ENCODE data around the gene MED19.
"Not testable (repeated sequence)": the region's sequence is repeated elsewhere in the genome, so short reads cannot be mapped to it uniquely, and the experiment has no call there.

The MED19 gene

GRCh38 chr11:57741132-57742086 lies 29.4 kb upstream of the MED19 start, which contains the start of gene SELENOH:
SELENOH (plus strand) TSS chr11:57741491; CDS start chr11:57741596, 105 bp downstream.
- H3K9ac ChIP-seq (ENCODE audit: low read depth in 1 of 2, low read length in 2 of 2): peak within 1 kb of the TSS; percentile 81 to 84
- H3K4me1 ChIP-seq (ENCODE audit: control insufficient read depth in 1 of 2, insufficient read depth in 2 of 2, low read length in 2 of 2): peaks cover 9% of the 10 kb centered on the region in 2 donors
- H3K9me3 ChIP-seq (ENCODE audit: control insufficient read depth in 1 of 2, low read length in 2 of 2): no peaks in the 10 kb centered on the region
- no peaks in the 10 kb centered on the region for H3K27me3 ChIP-seq (ENCODE audit: control insufficient read depth in 1 of 2, insufficient read depth in 2 of 2, low read length in 2 of 2)
- peak within 1 kb of the TSS; percentile 87 to 94 for H3K4me3 ChIP-seq (ENCODE audit: low read depth in 1 of 2, low read length in 2 of 2)
- H3K36me3 ChIP-seq (ENCODE audit: control insufficient read depth in 1 of 2, insufficient read depth in 2 of 2, low read length in 2 of 2): peaks cover 21 to 47% of the 10 kb centered on the region in 2 donors
- H3K27ac ChIP-seq (ENCODE audit: low read depth, low read length): peak within 1 kb of the TSS; percentile 84

GRCh38 chr11:57735619-57736298 lies 23.7 kb upstream of the MED19 start:
- Histone ChIP-seq H3K4me3 (ENCODE audit: low read depth in 1 of 2, low read length in 2 of 2) (no peak overlapping the region), H3K4me1 (ENCODE audit: control insufficient read depth in 1 of 2, insufficient read depth in 2 of 2, low read length in 2 of 2) (peaks cover 3% of the 10 kb centered on the region in 2 donors), H3K36me3 (ENCODE audit: control insufficient read depth in 1 of 2, insufficient read depth in 2 of 2, low read length in 2 of 2) (peaks cover 8 to 23% of the 10 kb centered on the region in 2 donors), H3K27me3 (ENCODE audit: control insufficient read depth in 1 of 2, insufficient read depth in 2 of 2, low read length in 2 of 2) (no peaks in the 10 kb centered on the region), H3K9ac (ENCODE audit: low read depth in 1 of 2, low read length in 2 of 2) (no peak overlapping the region), H3K27ac (ENCODE audit: low read depth, low read length) (no peak overlapping the region), H3K9me3 (ENCODE audit: control insufficient read depth in 1 of 2, low read length in 2 of 2) (no peaks in the 10 kb centered on the region)

- Histone ChIP-seq H3K4me1 (ENCODE audit: control insufficient read depth in 1 of 2, insufficient read depth in 2 of 2, low read length in 2 of 2) (peaks cover 3% of the 10 kb centered on the region in 2 donors), H3K4me3 (ENCODE audit: low read depth in 1 of 2, low read length in 2 of 2) (no peak overlapping the region), H3K27ac (ENCODE audit: low read depth, low read length) (no peak overlapping the region), H3K9me3 (ENCODE audit: control insufficient read depth in 1 of 2, low read length in 2 of 2) (no peaks in the 10 kb centered on the region), H3K27me3 (ENCODE audit: control insufficient read depth in 1 of 2, insufficient read depth in 2 of 2, low read length in 2 of 2) (no peaks in the 10 kb centered on the region), H3K36me3 (ENCODE audit: control insufficient read depth in 1 of 2, insufficient read depth in 2 of 2, low read length in 2 of 2) (peaks cover 0 to 6% of the 10 kb centered on the region in 2 donors), H3K9ac (ENCODE audit: low read depth in 1 of 2, low read length in 2 of 2) (no peak overlapping the region)
These were observed 20.6 kb upstream of the MED19 start for GRCh38 chr11:57732661-57733060.

GRCh38 chr11:57729479-57729878 lies 17.5 kb upstream of the MED19 start:
- Histone ChIP-seq H3K9me3 (ENCODE audit: control insufficient read depth in 1 of 2, low read length in 2 of 2) (no peaks in the 10 kb centered on the region), H3K4me1 (ENCODE audit: control insufficient read depth in 1 of 2, insufficient read depth in 2 of 2, low read length in 2 of 2) (peaks cover 3% of the 10 kb centered on the region in 2 donors), H3K27ac (ENCODE audit: low read depth, low read length) (no peak overlapping the region), H3K27me3 (ENCODE audit: control insufficient read depth in 1 of 2, insufficient read depth in 2 of 2, low read length in 2 of 2) (no peaks in the 10 kb centered on the region), H3K36me3 (ENCODE audit: control insufficient read depth in 1 of 2, insufficient read depth in 2 of 2, low read length in 2 of 2) (peaks cover 0 to 5% of the 10 kb centered on the region in 2 donors), H3K9ac (ENCODE audit: low read depth in 1 of 2, low read length in 2 of 2) (no peak overlapping the region), H3K4me3 (ENCODE audit: low read depth in 1 of 2, low read length in 2 of 2) (no peak overlapping the region)

DNA sequence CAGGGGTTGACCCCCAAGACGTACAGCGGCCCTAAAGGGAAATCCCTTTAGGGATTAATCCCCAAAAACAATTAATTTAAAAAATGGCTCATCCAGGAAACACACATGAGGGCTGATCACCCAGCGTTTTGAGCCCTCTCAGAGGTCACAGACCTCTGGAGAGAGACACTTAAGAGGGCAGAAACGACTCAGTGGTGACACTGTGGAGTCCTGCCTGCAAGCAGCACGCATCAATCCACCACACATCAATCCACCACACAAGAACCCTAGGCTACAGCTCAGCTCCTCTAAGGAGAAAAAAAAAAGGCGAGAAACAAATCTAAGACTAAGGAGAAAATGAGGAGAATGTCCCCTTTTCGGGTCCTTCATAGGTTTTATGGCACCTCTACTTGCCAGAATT lies 16.8 kb upstream of the MED19 start:
- no peak overlapping the region for H3K9ac ChIP-seq (ENCODE audit: low read depth in 1 of 2, low read length in 2 of 2)
- H3K4me1 ChIP-seq (ENCODE audit: control insufficient read depth in 1 of 2, insufficient read depth in 2 of 2, low read length in 2 of 2): peaks cover 3% of the 10 kb centered on the region in 2 donors
- peaks cover 0 to 7% of the 10 kb centered on the region in 2 donors for H3K36me3 ChIP-seq (ENCODE audit: control insufficient read depth in 1 of 2, insufficient read depth in 2 of 2, low read length in 2 of 2)
- H3K27me3 ChIP-seq (ENCODE audit: control insufficient read depth in 1 of 2, insufficient read depth in 2 of 2, low read length in 2 of 2): no peaks in the 10 kb centered on the region
- H3K27ac ChIP-seq (ENCODE audit: low read depth, low read length): no peak overlapping the region
- no peak overlapping the region for H3K4me3 ChIP-seq (ENCODE audit: low read depth in 1 of 2, low read length in 2 of 2)
- no peaks in the 10 kb centered on the region for H3K9me3 ChIP-seq (ENCODE audit: control insufficient read depth in 1 of 2, low read length in 2 of 2)

DNA sequence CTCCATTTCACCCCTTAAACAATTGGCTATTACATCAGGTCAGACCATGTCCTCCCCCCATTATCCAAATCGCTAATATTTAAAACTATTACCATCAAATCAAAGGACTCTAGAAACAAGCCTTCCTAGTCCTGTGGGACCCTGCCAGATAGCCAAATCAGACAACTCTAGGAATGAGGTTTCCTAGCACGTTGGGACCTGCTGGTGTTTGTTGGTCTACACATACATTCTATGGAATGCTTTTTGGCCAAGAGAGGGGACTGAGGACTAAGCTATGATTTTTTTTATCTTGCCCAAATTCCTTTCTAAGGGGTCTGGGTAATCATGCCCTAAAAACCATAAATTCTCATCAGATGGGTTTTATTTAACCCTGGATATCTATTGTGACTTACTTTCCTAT lies 15.2 kb upstream of the MED19 start:
- no peaks in the 10 kb centered on the region for H3K27me3 ChIP-seq (ENCODE audit: control insufficient read depth in 1 of 2, insufficient read depth in 2 of 2, low read length in 2 of 2)
- no peaks in the 10 kb centered on the region for H3K9me3 ChIP-seq (ENCODE audit: control insufficient read depth in 1 of 2, low read length in 2 of 2)
- H3K4me1 ChIP-seq (ENCODE audit: control insufficient read depth in 1 of 2, insufficient read depth in 2 of 2, low read length in 2 of 2): peaks cover 0 to 2% of the 10 kb centered on the region in 2 donors
- H3K27ac ChIP-seq (ENCODE audit: low read depth, low read length): no peak overlapping the region
- H3K36me3 ChIP-seq (ENCODE audit: control insufficient read depth in 1 of 2, insufficient read depth in 2 of 2, low read length in 2 of 2): peaks cover 0 to 10% of the 10 kb centered on the region in 2 donors
- H3K9ac ChIP-seq (ENCODE audit: low read depth in 1 of 2, low read length in 2 of 2): no peak overlapping the region
- H3K4me3 ChIP-seq (ENCODE audit: low read depth in 1 of 2, low read length in 2 of 2): no peak overlapping the region

DNA sequence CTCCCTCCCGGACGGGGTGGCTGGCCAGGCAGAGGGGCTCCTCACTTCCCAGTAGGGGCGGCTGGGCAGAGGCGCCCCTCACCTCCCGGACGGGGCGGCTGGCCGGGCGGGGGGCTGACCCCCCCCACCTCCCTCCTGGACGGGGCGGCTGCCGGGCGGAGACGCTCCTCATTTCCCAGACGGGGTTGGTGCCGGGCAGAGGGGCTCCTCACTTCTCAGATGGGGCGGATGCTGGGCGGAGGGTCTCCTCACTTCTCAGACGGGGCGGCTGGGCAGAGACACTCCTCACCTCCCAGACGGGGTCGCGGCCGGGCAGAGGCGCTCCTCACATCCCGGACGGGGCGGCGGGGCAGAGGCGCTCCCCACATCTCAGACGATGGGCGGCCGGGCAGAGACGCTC lies 4.7 kb upstream of the MED19 start:
- not testable (repeated sequence) for H3K9me3 ChIP-seq (ENCODE audit: control insufficient read depth in 1 of 2, low read length in 2 of 2); H3K27me3 ChIP-seq (ENCODE audit: control insufficient read depth in 1 of 2, insufficient read depth in 2 of 2, low read length in 2 of 2); H3K9ac ChIP-seq (ENCODE audit: low read depth in 1 of 2, low read length in 2 of 2); H3K4me3 ChIP-seq (ENCODE audit: low read depth in 1 of 2, low read length in 2 of 2); H3K27ac ChIP-seq (ENCODE audit: low read depth, low read length)
- H3K4me1 ChIP-seq (ENCODE audit: control insufficient read depth in 1 of 2, insufficient read depth in 2 of 2, low read length in 2 of 2): peaks cover 9 to 19% of the 10 kb centered on the region in 2 donors
- H3K36me3 ChIP-seq (ENCODE audit: control insufficient read depth in 1 of 2, insufficient read depth in 2 of 2, low read length in 2 of 2): peaks cover 4 to 17% of the 10 kb centered on the region in 2 donors

- Histone ChIP-seq H3K27me3 (ENCODE audit: control insufficient read depth in 1 of 2, insufficient read depth in 2 of 2, low read length in 2 of 2) (no peaks in the 10 kb centered on the region), H3K4me3 (ENCODE audit: low read depth in 1 of 2, low read length in 2 of 2) (peak overlapping the region; percentile 96 to 98), H3K36me3 (ENCODE audit: control insufficient read depth in 1 of 2, insufficient read depth in 2 of 2, low read length in 2 of 2) (peaks cover 0 to 6% of the 10 kb centered on the region in 2 donors), H3K27ac (ENCODE audit: low read depth, low read length) (no peak overlapping the region), H3K9ac (ENCODE audit: low read depth in 1 of 2, low read length in 2 of 2) (peak overlapping the region; percentile 88 to 97), H3K9me3 (ENCODE audit: control insufficient read depth in 1 of 2, low read length in 2 of 2) (no peaks in the 10 kb centered on the region), H3K4me1 (ENCODE audit: control insufficient read depth in 1 of 2, insufficient read depth in 2 of 2, low read length in 2 of 2) (peaks cover 23 to 26% of the 10 kb centered on the region in 2 donors)
These were observed 1.8 kb upstream of the MED19 start for GRCh38 chr11:57713835-57714234.

- peak within 1 kb of the TSS; percentile 96 to 98 for H3K4me3 ChIP-seq (ENCODE audit: low read depth in 1 of 2, low read length in 2 of 2)
- H3K9ac ChIP-seq (ENCODE audit: low read depth in 1 of 2, low read length in 2 of 2): peak within 1 kb of the TSS; percentile 88 to 97
- no peaks in the 10 kb centered on the region for H3K27me3 ChIP-seq (ENCODE audit: control insufficient read depth in 1 of 2, insufficient read depth in 2 of 2, low read length in 2 of 2)
- H3K27ac ChIP-seq (ENCODE audit: low read depth, low read length): peak within 1 kb of the TSS; percentile 92
- no peaks in the 10 kb centered on the region for H3K9me3 ChIP-seq (ENCODE audit: control insufficient read depth in 1 of 2, low read length in 2 of 2)
- no peaks in the 10 kb centered on the region for H3K36me3 ChIP-seq (ENCODE audit: control insufficient read depth in 1 of 2, insufficient read depth in 2 of 2, low read length in 2 of 2)
- peaks cover 23 to 26% of the 10 kb centered on the region in 2 donors for H3K4me1 ChIP-seq (ENCODE audit: control insufficient read depth in 1 of 2, insufficient read depth in 2 of 2, low read length in 2 of 2)
These were observed 488 bp upstream of the MED19 start, which contains the start of gene TMX2 for GRCh38 chr11:57712256-57713150. TMX2 (plus strand) TSS chr11:57712593; CDS start chr11:57712619, 26 bp downstream.

All from duodenal mucosa (tissue), 2 donors.